ENCODE results near the gene HLA-DRB5.
"Not testable (repeated sequence)": the region's sequence is repeated elsewhere in the genome, so short reads cannot be mapped to it uniquely, and the experiment has no call there.

HLA-DRB5 gene

GRCh38 chr6:32475392-32476206, 54.5 kb downstream of the HLA-DRB5 start:
- H3K9me2 ChIP-seq (replicated peaks; ENCODE audit: control insufficient read depth, low read length), result no peaks in the 10 kb centered on the region
- H4K20me1 ChIP-seq (ENCODE audit: control insufficient read depth, insufficient read depth, low read depth, low read length), result no peaks in the 10 kb centered on the region
- no peak overlapping the region for H3K4me2 ChIP-seq (ENCODE audit: low read length)
- peaks cover 18% of the 10 kb centered on the region for H3K4me1 ChIP-seq (ENCODE audit: control insufficient read depth, low read length)
- no peak overlapping the region for H3K4me3 ChIP-seq (ENCODE audit: low read length)
- no peaks in the 10 kb centered on the region for H3K36me3 ChIP-seq (ENCODE audit: control insufficient read depth, low read length)
- TF ChIP-seq CTCF (IDR thresholded peaks at IDR 0.05; ENCODE audit: low read depth, low read length, poor library complexity, severe bottlenecking), result no peak
- TF ChIP-seq EZH2phosphoT487 (IDR thresholded peaks at IDR 0.05; ENCODE audit: borderline replicate concordance, low read length), result no peak
- no peaks in the 10 kb centered on the region for H3K27me3 ChIP-seq (ENCODE audit: control insufficient read depth, low read length)
- H3K9me3 ChIP-seq (ENCODE audit: control insufficient read depth, insufficient read depth, low read length), result peaks cover 6% of the 10 kb centered on the region; the same call in 1 of the 2 replicates
- H3K79me2 ChIP-seq (ENCODE audit: control insufficient read depth, low read length), result no peaks in the 10 kb centered on the region
- H3K27ac ChIP-seq (ENCODE audit: low read depth, low read length), result no peak overlapping the region
- H3F3A ChIP-seq (ENCODE audit: control insufficient read depth, insufficient read depth), result no peaks in the 10 kb centered on the region

- not testable (repeated sequence) for H3K79me2 ChIP-seq (ENCODE audit: control insufficient read depth, low read length); H3K27me3 ChIP-seq (ENCODE audit: control insufficient read depth, low read length); H4K20me1 ChIP-seq (ENCODE audit: control insufficient read depth, insufficient read depth, low read depth, low read length); H3K9me2 ChIP-seq (replicated peaks; ENCODE audit: control insufficient read depth, low read length); H3F3A ChIP-seq (ENCODE audit: control insufficient read depth, insufficient read depth); H3K36me3 ChIP-seq (ENCODE audit: control insufficient read depth, low read length); H3K9me3 ChIP-seq (ENCODE audit: control insufficient read depth, insufficient read depth, low read length)
- peak overlapping the region; percentile 62 for H3K4me2 ChIP-seq (ENCODE audit: low read length)
- peaks cover 18% of the 10 kb centered on the region for H3K4me1 ChIP-seq (ENCODE audit: control insufficient read depth, low read length)
- H3K4me3 ChIP-seq (ENCODE audit: low read length), result peak overlapping the region; percentile 66
- peak overlapping the region; percentile 15 for H3K27ac ChIP-seq (ENCODE audit: low read depth, low read length)
These were observed 56.4 kb downstream of the HLA-DRB5 start for GRCh38 chr6:32473376-32474348.

GRCh38 chr6:32472781-32473375, 57.2 kb downstream of the HLA-DRB5 start:
- Histone ChIP-seq H3K4me1 (ENCODE audit: control insufficient read depth, low read length) (peaks cover 18% of the 10 kb centered on the region), H3K4me2 (ENCODE audit: low read length) (peak overlapping the region; percentile 62), H3K27me3 (ENCODE audit: control insufficient read depth, low read length) (no peaks in the 10 kb centered on the region), H3K27ac (ENCODE audit: low read depth, low read length) (no peak overlapping the region), H3K4me3 (ENCODE audit: low read length) (peak overlapping the region; percentile 66), H3K9me2 (replicated peaks; ENCODE audit: control insufficient read depth, low read length) (no peaks in the 10 kb centered on the region), H3F3A (ENCODE audit: control insufficient read depth, insufficient read depth) (no peaks in the 10 kb centered on the region), H3K79me2 (ENCODE audit: control insufficient read depth, low read length) (no peaks in the 10 kb centered on the region), H3K9me3 (ENCODE audit: control insufficient read depth, insufficient read depth, low read length) (peaks cover 6% of the 10 kb centered on the region; the same call in 1 of the 2 replicates), H3K36me3 (ENCODE audit: control insufficient read depth, low read length) (no peaks in the 10 kb centered on the region), H4K20me1 (ENCODE audit: control insufficient read depth, insufficient read depth, low read depth, low read length) (no peaks in the 10 kb centered on the region)
- no peak for TF ChIP-seq EZH2phosphoT487 (IDR thresholded peaks at IDR 0.05; ENCODE audit: borderline replicate concordance, low read length)
- no peak for TF ChIP-seq CTCF (IDR thresholded peaks at IDR 0.05; ENCODE audit: low read depth, low read length, poor library complexity, severe bottlenecking)

GRCh38 chr6:32467743-32468503, 62.2 kb downstream of the HLA-DRB5 start:
- H3K9me3 ChIP-seq (ENCODE audit: control insufficient read depth, insufficient read depth, low read length), result peaks cover 12% of the 10 kb centered on the region

More at GRCh38 chr6:32467743-32468503, 62.2 kb downstream of the HLA-DRB5 start:
- not testable (repeated sequence) for H3K4me2 ChIP-seq (ENCODE audit: low read length); H3F3A ChIP-seq (ENCODE audit: control insufficient read depth, insufficient read depth); H3K9me2 ChIP-seq (replicated peaks; ENCODE audit: control insufficient read depth, low read length); H3K4me1 ChIP-seq (ENCODE audit: control insufficient read depth, low read length); H3K79me2 ChIP-seq (ENCODE audit: control insufficient read depth, low read length); H3K27me3 ChIP-seq (ENCODE audit: control insufficient read depth, low read length); H3K27ac ChIP-seq (ENCODE audit: low read depth, low read length); H3K36me3 ChIP-seq (ENCODE audit: control insufficient read depth, low read length); H4K20me1 ChIP-seq (ENCODE audit: control insufficient read depth, insufficient read depth, low read depth, low read length); H3K4me3 ChIP-seq (ENCODE audit: low read length)
